Endothelial cell of umbilical vein (primary cell): ENCODE data around the gene TANGO6. TPM values are rescaled to one million over a fixed set of nuclear protein-coding genes. Genes with fewer than 3 reads are reported as not detected.

ENCODE experiments used
- BruUV-seq: library from RNA; stranded (reverse); fragments of 400-500 nt; replicated peaks from 2 replicates; lab custom pipeline; 2021; lab: Mats Ljungman, UMichigan
- CTCF ChIA-PET: fragments of 300-600, 350-600 bp; sonication (Branson Sonifier 250); formaldehyde crosslinking; loops from one replicate; lab custom pipeline; 2021; ENCODE audit warnings: antibody characterized with exemption, inconsistent platforms; lab: Charles Lee
- POLR2A ChIA-PET: fragments of 300-600, 350-600 bp; sonication (Branson Sonifier 250); formaldehyde crosslinking; loops from one replicate; lab custom pipeline; 2021; ENCODE audit warnings: antibody characterized with exemption, inconsistent platforms; lab: Charles Lee
- DNase-seq: peaks from one replicate; pipeline ENCODE4 v3.0.0-alpha.2; 2011; ENCODE audit warnings: low read depth, low spot score
- FAIRE-seq: peaks from 2 replicates; lab custom pipeline; 2011; peaks lifted over from hg19 to GRCh38; lab: Jason Lieb, UNC
- H2AFZ ChIP-seq: 2 replicates; pipeline ENCODE4 v1.6.0; 2012; ENCODE audit warnings: low read depth, low read length, control low read depth, inconsistent platforms
- H3K27ac ChIP-seq: 2 replicates; pipeline ENCODE4 v1.5.1; 2011; ENCODE audit warnings: low read depth, mild to moderate bottlenecking, control low read depth, low read length, moderate library complexity; ENCODE audit not compliant: insufficient read depth
- H3K27me3 ChIP-seq, 2 experiments: 2 replicates each; pipeline versions ENCODE4 v1.6.0 to v1.6.1; 2011; ENCODE audit warnings: low read length in 2 of 2, mixed read lengths in 1 of 2; ENCODE audit not compliant: control insufficient read depth in 2 of 2, insufficient read depth in 2 of 2
- H3K36me3 ChIP-seq, 2 experiments: 2 replicates in 1 of 2; 3 replicates in 1 of 2; pipeline ENCODE4 v1.5.1; 2011; ENCODE audit warnings: low read length in 2 of 2, mild to moderate bottlenecking in 1 of 2, moderate library complexity in 1 of 2; ENCODE audit not compliant: control insufficient read depth in 2 of 2, insufficient read depth in 2 of 2; ENCODE audit errors: extremely low read depth in 1 of 2
- H3K4me1 ChIP-seq: 3 replicates; pipeline ENCODE4 v1.5.1; 2011; ENCODE audit warnings: mild to moderate bottlenecking, low read length; ENCODE audit not compliant: control insufficient read depth, insufficient read depth; ENCODE audit errors: extremely low read depth
- H3K4me2 ChIP-seq: 2 replicates; pipeline ENCODE4 v1.6.1; 2011; ENCODE audit warnings: low read length, control low read depth, mixed read lengths; ENCODE audit not compliant: insufficient read depth
- H3K4me3 ChIP-seq, 3 experiments: fragments of 200-600 bp in 1 of 3; sonication (generic), shearing (Covaris generic) in 1 of 3; replicated peaks in 1 of 3; 2 replicates each; pipeline ENCODE4 v1.5.1; 2011 to 2016; ENCODE audit warnings: control low read depth in 3 of 3, low read length in 3 of 3, mild to moderate bottlenecking in 2 of 3, inconsistent platforms in 1 of 3, low read depth in 1 of 3, moderate library complexity in 1 of 3; ENCODE audit not compliant: insufficient read depth in 1 of 3
- H3K79me2 ChIP-seq: 2 replicates; pipeline ENCODE4 v1.6.0; 2012; ENCODE audit warnings: low read length, inconsistent platforms; ENCODE audit not compliant: control insufficient read depth, insufficient read depth
- H3K9ac ChIP-seq: replicated peaks from 2 replicates; pipeline ENCODE3; 2011; ENCODE audit warnings: low read length, control low read depth; ENCODE audit not compliant: insufficient read depth; ENCODE audit errors: extremely low read depth
- H3K9me1 ChIP-seq: replicated peaks from 3 replicates; pipeline ENCODE4 v1.6.0; 2011; ENCODE audit warnings: mild to moderate bottlenecking, low read length; ENCODE audit not compliant: control insufficient read depth, insufficient read depth; ENCODE audit errors: extremely low read depth
- H3K9me3 ChIP-seq: replicated peaks from 2 replicates; pipeline ENCODE4 v1.5.1; 2012; ENCODE audit warnings: low read length, inconsistent platforms; ENCODE audit not compliant: control insufficient read depth, insufficient read depth
- H4K20me1 ChIP-seq: replicated peaks from 2 replicates; pipeline ENCODE3; 2011; ENCODE audit warnings: mild to moderate bottlenecking, low read length; ENCODE audit not compliant: control insufficient read depth, insufficient read depth; ENCODE audit errors: extremely low read depth
- EZH2 ChIP-seq: IDR thresholded peaks from 2 replicates; pipeline ENCODE4 v1.6.1; 2012; ENCODE audit warnings: borderline replicate concordance, low read depth, mild to moderate bottlenecking, moderate library complexity, low read length, inconsistent platforms; ENCODE audit not compliant: severe bottlenecking
- FOS ChIP-seq: IDR thresholded peaks from 2 replicates; pipeline ENCODE4 v1.6.1; 2011; ENCODE audit warnings: mild to moderate bottlenecking, low read length, moderate library complexity, borderline replicate concordance; ENCODE audit not compliant: insufficient read depth
- GATA2 ChIP-seq: IDR thresholded peaks from 2 replicates; pipeline ENCODE4 v1.7.0; 2011; ENCODE audit warnings: low read depth, mild to moderate bottlenecking, moderate library complexity, mixed read lengths, low read length; ENCODE audit not compliant: insufficient read length, insufficient read depth
- JUN ChIP-seq: IDR thresholded peaks from 2 replicates; pipeline ENCODE4 v1.6.1; 2011; ENCODE audit warnings: borderline replicate concordance, low read depth; ENCODE audit not compliant: insufficient read length, insufficient read depth
- MYC ChIP-seq: IDR thresholded peaks from one replicate; pipeline ENCODE4 v1.6.1; 2011; ENCODE audit warnings: mild to moderate bottlenecking, low read depth, low read length
- POLR2A ChIP-seq: IDR thresholded peaks from 2 replicates; pipeline ENCODE4 v1.6.1; 2012; ENCODE audit warnings: low read depth, mild to moderate bottlenecking, control low read depth, low read length
- POLR2AphosphoS5 ChIP-seq: IDR thresholded peaks from 2 replicates; pipeline ENCODE4 v1.6.1; 2012; ENCODE audit warnings: low read depth, mild to moderate bottlenecking, control low read depth, low read length, moderate library complexity; ENCODE audit not compliant: insufficient read depth
- dilution Hi-C: fragments of 300-500 bp; cut with MboI; formaldehyde crosslinking; loops from one replicate; pipeline ENCODE4 v1.15.0; 2019; ENCODE audit warnings: low sequenced_read_pairs; ENCODE audit not compliant: extremely low pct_ligation_motif_present
- intact Hi-C: fragments of 100-400 bp; cut with micrococcal nuclease; formaldehyde crosslinking; loops from one replicate; pipeline ENCODE4 v1.10.0; 2022
- polyA plus RNA-seq, 4 experiments: library from polyadenylated mRNA; depleted of rRNA in 3 of 4; stranded (reverse) in 3 of 4; unstranded in 1 of 4; fragments of >200 nt; gene quantifications; 2 replicates each; pipeline versions ENCODE4 v1.2.1 to v1.2.3, GENCODE V29; 2011 to 2012; ENCODE audit warnings: missing spikeins in 1 of 4
- total RNA-seq: library from RNA; stranded (reverse); gene quantifications from 2 replicates; pipeline ENCODE4 v1.2.3, GENCODE V29; 2021
- TF ChIP-seq, protein P1 (sequence below), 2 donors: IDR thresholded peaks; 1 replicate in 1 of 2; 2 replicates in 1 of 2; pipeline ENCODE4 v1.5.1; 2011; ENCODE audit warnings: low read length in 2 of 2, mild to moderate bottlenecking in 2 of 2, moderate library complexity in 2 of 2, control low read depth in 1 of 2, inconsistent platforms in 1 of 2, low read depth in 1 of 2; ENCODE audit not compliant: insufficient read depth in 1 of 2; ENCODE audit errors: extremely low read depth in 1 of 2
- TF ChIP-seq, protein P2 (sequence below): IDR thresholded peaks from 2 replicates; pipeline ENCODE4 v1.6.1; 2011; ENCODE audit not compliant: insufficient read depth, insufficient read length

TANGO6 gene
- total and polyA plus RNA-seq, 2 donors (not counting 3 experiments of a cell fraction or from before 2014, with no cell fraction given) = 6.7 to 21.2 TPM

DNA sequence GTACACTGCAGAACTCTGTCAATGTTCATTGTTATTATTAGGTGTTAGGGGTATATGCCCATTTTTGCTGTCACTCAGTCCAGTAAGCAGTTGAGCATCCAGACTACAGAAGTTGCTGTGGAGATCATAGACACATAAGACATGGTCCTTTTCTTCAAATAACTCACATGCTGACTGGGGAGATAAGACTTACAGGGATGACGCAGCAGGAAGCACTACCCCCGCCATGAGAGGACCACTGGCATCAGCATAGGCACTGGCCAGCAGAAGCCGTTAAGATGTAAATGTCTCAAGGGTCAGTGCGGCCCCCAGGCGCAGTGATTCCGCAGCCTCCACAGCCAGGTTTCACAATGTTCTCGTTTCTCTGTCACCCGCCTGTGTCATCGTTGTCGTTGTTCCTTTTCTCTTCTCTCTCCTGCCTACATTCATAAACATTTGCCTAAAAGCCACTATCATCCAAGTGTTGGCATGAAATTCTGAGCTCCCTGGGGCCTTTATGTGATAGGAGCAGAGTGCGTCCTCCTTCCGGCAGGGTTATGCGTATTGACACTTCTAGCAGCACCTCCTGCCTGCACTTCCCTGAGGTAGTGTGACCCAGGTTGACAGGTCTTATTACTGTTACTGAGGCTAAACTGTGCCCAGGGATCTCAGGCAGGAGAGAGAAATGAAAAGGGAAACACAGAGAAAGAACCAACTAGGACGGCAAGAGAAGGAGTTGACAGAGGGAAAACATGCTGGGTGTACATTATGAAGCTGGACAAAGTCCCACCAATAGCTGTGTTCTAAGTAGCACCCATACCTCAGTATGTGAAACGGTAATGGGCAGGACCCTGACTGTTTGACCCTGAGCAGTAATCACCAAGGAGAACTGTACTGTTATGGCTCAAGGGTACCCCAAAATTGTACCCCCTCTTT is 17.9 kb downstream of the TANGO6 start:
- dilution Hi-C loops (no loop called here), intact Hi-C loops (no loop called here)
- Histone ChIP-seq H3K27ac (no peak overlapping the region), H2AFZ (no peak overlapping the region), H3K9me1 (no peaks in the 10 kb centered on the region), H3K4me1 (no peaks in the 10 kb centered on the region), H3K79me2 (no peaks in the 10 kb centered on the region), H3K9ac (no peak overlapping the region), H3K9me3 (no peaks in the 10 kb centered on the region), H3K4me2 (no peak overlapping the region), H3K36me3 (no peaks in the 10 kb centered on the region), H3K27me3 (no peaks in the 10 kb centered on the region), H4K20me1 (no peaks in the 10 kb centered on the region), H3K4me3 (no peak overlapping the region)
- DNase-seq (no peak), FAIRE-seq (no peak)
- ChIA-PET POLR2A (no interaction called here), CTCF (interaction anchor here (1.5 kb wide), 1 partner anchor 14 kb away, joined by 7 read pairs; no protein-coding TSS in a partner anchor)
- BruUV-seq = no TSS peak
- TF ChIP-seq POLR2A (no peak), GATA2 (no peak), EZH2 (no peak), JUN (no peak), POLR2AphosphoS5 (no peak), FOS (no peak), MYC (no peak)
- TF ChIP-seq, protein P1, sequence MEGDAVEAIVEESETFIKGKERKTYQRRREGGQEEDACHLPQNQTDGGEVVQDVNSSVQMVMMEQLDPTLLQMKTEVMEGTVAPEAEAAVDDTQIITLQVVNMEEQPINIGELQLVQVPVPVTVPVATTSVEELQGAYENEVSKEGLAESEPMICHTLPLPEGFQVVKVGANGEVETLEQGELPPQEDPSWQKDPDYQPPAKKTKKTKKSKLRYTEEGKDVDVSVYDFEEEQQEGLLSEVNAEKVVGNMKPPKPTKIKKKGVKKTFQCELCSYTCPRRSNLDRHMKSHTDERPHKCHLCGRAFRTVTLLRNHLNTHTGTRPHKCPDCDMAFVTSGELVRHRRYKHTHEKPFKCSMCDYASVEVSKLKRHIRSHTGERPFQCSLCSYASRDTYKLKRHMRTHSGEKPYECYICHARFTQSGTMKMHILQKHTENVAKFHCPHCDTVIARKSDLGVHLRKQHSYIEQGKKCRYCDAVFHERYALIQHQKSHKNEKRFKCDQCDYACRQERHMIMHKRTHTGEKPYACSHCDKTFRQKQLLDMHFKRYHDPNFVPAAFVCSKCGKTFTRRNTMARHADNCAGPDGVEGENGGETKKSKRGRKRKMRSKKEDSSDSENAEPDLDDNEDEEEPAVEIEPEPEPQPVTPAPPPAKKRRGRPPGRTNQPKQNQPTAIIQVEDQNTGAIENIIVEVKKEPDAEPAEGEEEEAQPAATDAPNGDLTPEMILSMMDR (IDR thresholded peaks at IDR 0.05; ENCODE audit: extremely low read depth in 1 of 2, insufficient read depth in 1 of 2, low read depth in 1 of 2, low read length in 2 of 2) = no peak
- TF ChIP-seq, protein P2, sequence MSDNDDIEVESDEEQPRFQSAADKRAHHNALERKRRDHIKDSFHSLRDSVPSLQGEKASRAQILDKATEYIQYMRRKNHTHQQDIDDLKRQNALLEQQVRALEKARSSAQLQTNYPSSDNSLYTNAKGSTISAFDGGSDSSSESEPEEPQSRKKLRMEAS = no peak
